Ascending aorta (tissue), 2 donors: Measurements from ENCODE around the gene SLC9A9. TPM values are rescaled to one million over a fixed set of nuclear protein-coding genes. Genes with fewer than 3 reads are reported as not detected.

Experiments
- DNase-seq, 2 donors: peaks; one replicate each; pipeline ENCODE4 v3.0.0-alpha.2; 2019; ENCODE audit warnings: low spot score in 2 of 2
- H3K27ac ChIP-seq, 2 donors: fragments of 200-600 bp; sonication (generic); one replicate each; pipeline ENCODE4 v1.5.1; 2016 to 2017; ENCODE audit warnings: mild to moderate bottlenecking in 1 of 2
- H3K27me3 ChIP-seq: fragments of 200-600 bp; sonication (generic); one replicate; pipeline ENCODE4 v1.5.1; 2017
- H3K36me3 ChIP-seq, 2 donors: fragments of 200-600 bp; sonication (generic); one replicate each; pipeline ENCODE4 v1.5.1; 2016
- H3K4me1 ChIP-seq, 2 donors: fragments of 200-600 bp; sonication (generic); one replicate each; pipeline ENCODE4 v1.5.1; 2016 to 2017; ENCODE audit warnings: mild to moderate bottlenecking in 1 of 2
- H3K4me3 ChIP-seq, 2 donors: fragments of 200-600 bp; sonication (generic); one replicate each; pipeline ENCODE4 v1.5.1; 2016 to 2017; ENCODE audit warnings: mild to moderate bottlenecking in 1 of 2
- H3K9me3 ChIP-seq, 2 donors: fragments of 200-600 bp; sonication (generic); one replicate each; pipeline ENCODE4 v1.5.1; 2016
- CTCF ChIP-seq, 3 experiments: fragments of 200-600 bp in 2 of 3; fragments of 450-650 bp in 1 of 3; sonication (generic) in 2 of 3; IDR thresholded peaks; one replicate each; pipeline ENCODE4 v1.5.1; 2016 to 2019; ENCODE audit warnings: antibody characterized with exemption in 3 of 3, mild to moderate bottlenecking in 1 of 3, moderate library complexity in 1 of 3
- intact Hi-C: fragments of 100-400 bp; cut with DNase I; formaldehyde crosslinking; loops from one replicate; pipeline ENCODE4 v1.15.1; 2023
- total RNA-seq: library from RNA; depleted of rRNA; stranded (reverse); fragments of >200 nt; gene quantifications from one replicate; pipeline ENCODE4 v1.1.0, GENCODE V29; 2016

SLC9A9 gene
- total RNA-seq, 1 donor from 2014 or later = 63.4 TPM

- intact Hi-C loops = no loop called here
- DNase-seq = peak in 1 of 2 donors; percentile 64
- no peak overlapping the region for H3K4me3 ChIP-seq
- H3K36me3 ChIP-seq = no peaks in the 10 kb centered on the region
- peak in 2 of 3 experiments; percentile 24 to 51 for TF ChIP-seq CTCF (IDR thresholded peaks at IDR 0.05)
- no peaks in the 10 kb centered on the region for H3K4me1 ChIP-seq
- no peak overlapping the region for H3K27ac ChIP-seq
- H3K9me3 ChIP-seq = no peaks in the 10 kb centered on the region
- H3K27me3 ChIP-seq = no peaks in the 10 kb centered on the region
These were observed 203.7 kb downstream of the SLC9A9 start for GRCh38 chr3:143644370-143645089.

- no peak for TF ChIP-seq CTCF (IDR thresholded peaks at IDR 0.05)
- DNase-seq = no peak
- Histone ChIP-seq H3K36me3 (no peaks in the 10 kb centered on the region), H3K4me1 (no peaks in the 10 kb centered on the region), H3K9me3 (no peaks in the 10 kb centered on the region), H3K27ac (no peak overlapping the region), H3K27me3 (no peaks in the 10 kb centered on the region), H3K4me3 (no peak overlapping the region)
- intact Hi-C loops = no loop called here
These were observed 204.4 kb downstream of the SLC9A9 start for GRCh38 chr3:143643905-143644304.

- intact Hi-C loops = no loop called here
- Histone ChIP-seq H3K27ac (no peak overlapping the region), H3K27me3 (no peaks in the 10 kb centered on the region), H3K4me1 (no peaks in the 10 kb centered on the region), H3K4me3 (no peak overlapping the region), H3K36me3 (no peaks in the 10 kb centered on the region), H3K9me3 (peaks cover 8 to 12% of the 10 kb centered on the region in 2 donors)
- no peak for TF ChIP-seq CTCF (IDR thresholded peaks at IDR 0.05)
- no peak for DNase-seq
These were observed 207.5 kb downstream of the SLC9A9 start for GRCh38 chr3:143640774-143641173.

GRCh38 chr3:143637133-143637532 is 211.1 kb downstream of the SLC9A9 start:
- Histone ChIP-seq H3K4me1 (no peaks in the 10 kb centered on the region), H3K27me3 (no peaks in the 10 kb centered on the region), H3K9me3 (peaks cover 8 to 12% of the 10 kb centered on the region in 2 donors), H3K36me3 (no peaks in the 10 kb centered on the region), H3K27ac (no peak overlapping the region), H3K4me3 (no peak overlapping the region)
- TF ChIP-seq CTCF (IDR thresholded peaks at IDR 0.05) = no peak
- DNase-seq = no peak
- intact Hi-C loops = no loop called here

GRCh38 chr3:143634991-143635390 is 213.3 kb downstream of the SLC9A9 start:
- H3K9me3 ChIP-seq = peaks cover 8 to 12% of the 10 kb centered on the region in 2 donors
- no peak for DNase-seq
- H3K27ac ChIP-seq = no peak overlapping the region
- intact Hi-C loops = no loop called here
- H3K36me3 ChIP-seq = no peaks in the 10 kb centered on the region
- no peak for TF ChIP-seq CTCF (IDR thresholded peaks at IDR 0.05)
- H3K27me3 ChIP-seq = no peaks in the 10 kb centered on the region
- no peaks in the 10 kb centered on the region for H3K4me1 ChIP-seq
- H3K4me3 ChIP-seq = no peak overlapping the region
